OCI-LY7 (cell line): ENCODE data around the gene UQCR10. TPM values are rescaled to one million over a fixed set of nuclear protein-coding genes. Genes with fewer than 3 reads are reported as not detected.

Experiments
- BruUV-seq: library from RNA; stranded (reverse); fragments of 400-500 nt; replicated peaks from 2 replicates; lab custom pipeline; 2021; lab: Mats Ljungman, UMichigan
- CTCF ChIA-PET: fragments of 300-600 bp; sonication (Branson Sonifier 250); formaldehyde crosslinking; loops from one replicate; lab custom pipeline; 2022; ENCODE audit warnings: antibody characterized with exemption; ENCODE audit not compliant: unreplicated experiment; lab: Charles Lee
- POLR2A ChIA-PET: fragments of 300-600 bp; sonication (Branson Sonifier 250); formaldehyde crosslinking; loops from one replicate; lab custom pipeline; 2022; ENCODE audit warnings: antibody characterized with exemption; lab: Charles Lee
- DNase-seq: peaks from one replicate; pipeline ENCODE4 v3.0.0-alpha.2; 2015; ENCODE audit warnings: low spot score
- H2AFZ ChIP-seq: fragments of 200-600 bp; sonication (generic), shearing (Covaris generic); 2 replicates; pipeline ENCODE4 v1.6.1; 2014; ENCODE audit warnings: mild to moderate bottlenecking, antibody characterized with exemption, low read length, moderate library complexity
- H3K27ac ChIP-seq: fragments of 200-600 bp; sonication (generic); 2 replicates; pipeline ENCODE4 v1.5.1; 2014; ENCODE audit warnings: mixed run types, low read depth, mild to moderate bottlenecking, moderate library complexity, low read length, inconsistent platforms; ENCODE audit not compliant: poor library complexity, severe bottlenecking
- H3K36me3 ChIP-seq: fragments of 200-600 bp; sonication (generic); 2 replicates; pipeline ENCODE4 v1.6.1; 2014; ENCODE audit warnings: mild to moderate bottlenecking, antibody characterized with exemption, low read length, moderate library complexity, mixed read lengths; ENCODE audit not compliant: insufficient read depth
- H3K4me1 ChIP-seq: fragments of 200-600 bp; sonication (generic); 2 replicates; pipeline ENCODE4 v1.5.1; 2014; ENCODE audit warnings: mild to moderate bottlenecking, low read length; ENCODE audit not compliant: insufficient read depth, poor library complexity, severe bottlenecking
- H3K4me2 ChIP-seq: fragments of 200-600 bp; sonication (generic); 2 replicates; pipeline ENCODE4 v1.6.1; 2014; ENCODE audit warnings: mild to moderate bottlenecking, low read length
- H3K4me3 ChIP-seq: fragments of 200-600 bp; sonication (generic); 2 replicates; pipeline ENCODE4 v1.5.1; 2014; ENCODE audit warnings: mild to moderate bottlenecking, low read depth, low read length; ENCODE audit not compliant: poor library complexity, severe bottlenecking
- H3K79me2 ChIP-seq: fragments of 200-600 bp; sonication (generic); 2 replicates; pipeline ENCODE4 v1.6.1; 2016; ENCODE audit warnings: low read depth, mild to moderate bottlenecking, low read length, moderate library complexity, mixed read lengths; ENCODE audit not compliant: insufficient read depth
- H3K9me2 ChIP-seq: fragments of 200-600 bp; sonication (generic); 2 replicates; pipeline ENCODE4 v1.6.1; 2016; ENCODE audit warnings: mild to moderate bottlenecking, low read length, mixed read lengths; ENCODE audit not compliant: insufficient read depth
- H3K9me3 ChIP-seq: fragments of 200-600 bp; sonication (generic); 2 replicates; pipeline ENCODE4 v1.6.1; 2014; ENCODE audit warnings: mild to moderate bottlenecking, mixed run types, low read length, mixed read lengths
- H4K20me1 ChIP-seq: fragments of 200-600 bp; sonication (generic); 2 replicates; pipeline ENCODE4 v1.6.1; 2014; ENCODE audit warnings: mild to moderate bottlenecking, antibody characterized with exemption, low read length, moderate library complexity, mixed read lengths; ENCODE audit not compliant: insufficient read depth
- EZH2phosphoT487 ChIP-seq: fragments of 200-600 bp; sonication (generic); IDR thresholded peaks from 2 replicates; pipeline ENCODE4 v1.6.1; 2018; ENCODE audit warnings: low read depth, borderline replicate concordance, mild to moderate bottlenecking, mixed run types, antibody characterized with exemption, low read length, moderate library complexity, mixed read lengths
- intact Hi-C: fragments of 100-400 bp; cut with micrococcal nuclease; formaldehyde crosslinking; loops from one replicate; pipeline ENCODE4 v1.10.0; 2022; ENCODE audit not compliant: unreplicated experiment
- total RNA-seq, 2 experiments: library from RNA; depleted of rRNA in 1 of 2; stranded (reverse); fragments of >200 nt in 1 of 2; shearing (Covaris generic) in 1 of 2; gene quantifications; 2 replicates each; pipeline ENCODE4 v1.2.3, GENCODE V29; 2014 to 2022
- TF ChIP-seq, protein P1 (sequence below): fragments of 200-600 bp; sonication (generic); conservative IDR thresholded peaks from 2 replicates; pipeline ENCODE4 v1.5.1; 2014; ENCODE audit warnings: mild to moderate bottlenecking, antibody characterized with exemption, low read length, moderate library complexity, mixed read lengths

Gene UQCR10
- total RNA-seq, 2 experiments from 2014 or later: 104 to 108 TPM

DNA sequence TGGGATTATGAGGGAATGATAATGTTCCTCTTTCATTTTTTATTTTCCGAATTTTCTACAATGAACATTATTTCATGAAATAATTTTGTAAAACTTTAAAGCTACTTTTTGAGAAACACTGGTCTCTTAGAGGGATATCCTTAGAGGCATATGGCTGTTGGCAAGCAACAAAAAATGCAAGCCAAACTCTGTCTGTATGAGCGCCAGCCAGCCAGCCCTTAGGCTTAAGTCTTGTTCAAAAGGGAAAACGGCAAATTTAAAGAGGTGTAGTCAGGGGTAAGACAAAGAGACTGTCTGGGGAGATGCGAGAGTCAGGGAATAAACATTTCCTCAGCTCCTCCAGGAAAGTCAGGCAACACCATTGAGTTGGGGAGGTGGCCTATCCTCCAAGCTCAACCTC, 48.4 kb downstream of the UQCR10 start:
- H2AFZ ChIP-seq: no peak overlapping the region
- DNase-seq: no peak
- no peak overlapping the region for H3K4me2 ChIP-seq
- no peaks in the 10 kb centered on the region for H3K9me2 ChIP-seq
- CTCF ChIA-PET: no interaction called here
- no peak overlapping the region for H3K4me3 ChIP-seq
- no peak for TF ChIP-seq EZH2phosphoT487
- TF ChIP-seq, protein P1, sequence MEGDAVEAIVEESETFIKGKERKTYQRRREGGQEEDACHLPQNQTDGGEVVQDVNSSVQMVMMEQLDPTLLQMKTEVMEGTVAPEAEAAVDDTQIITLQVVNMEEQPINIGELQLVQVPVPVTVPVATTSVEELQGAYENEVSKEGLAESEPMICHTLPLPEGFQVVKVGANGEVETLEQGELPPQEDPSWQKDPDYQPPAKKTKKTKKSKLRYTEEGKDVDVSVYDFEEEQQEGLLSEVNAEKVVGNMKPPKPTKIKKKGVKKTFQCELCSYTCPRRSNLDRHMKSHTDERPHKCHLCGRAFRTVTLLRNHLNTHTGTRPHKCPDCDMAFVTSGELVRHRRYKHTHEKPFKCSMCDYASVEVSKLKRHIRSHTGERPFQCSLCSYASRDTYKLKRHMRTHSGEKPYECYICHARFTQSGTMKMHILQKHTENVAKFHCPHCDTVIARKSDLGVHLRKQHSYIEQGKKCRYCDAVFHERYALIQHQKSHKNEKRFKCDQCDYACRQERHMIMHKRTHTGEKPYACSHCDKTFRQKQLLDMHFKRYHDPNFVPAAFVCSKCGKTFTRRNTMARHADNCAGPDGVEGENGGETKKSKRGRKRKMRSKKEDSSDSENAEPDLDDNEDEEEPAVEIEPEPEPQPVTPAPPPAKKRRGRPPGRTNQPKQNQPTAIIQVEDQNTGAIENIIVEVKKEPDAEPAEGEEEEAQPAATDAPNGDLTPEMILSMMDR: no peak
- no peaks in the 10 kb centered on the region for H3K9me3 ChIP-seq
- H4K20me1 ChIP-seq: no peaks in the 10 kb centered on the region
- intact Hi-C loops: no loop called here
- POLR2A ChIA-PET: interaction anchor here (0.6 to 0.9 kb wide), 2 partner anchors 11 to 30 kb away, joined by 3 to 5 read pairs; no protein-coding TSS in a partner anchor
- H3K4me1 ChIP-seq: no peaks in the 10 kb centered on the region
- H3K27ac ChIP-seq: no peak overlapping the region
- H3K36me3 ChIP-seq: peaks cover 83% of the 10 kb centered on the region
- BruUV-seq: no TSS peak
- H3K79me2 ChIP-seq: no peaks in the 10 kb centered on the region

DNA sequence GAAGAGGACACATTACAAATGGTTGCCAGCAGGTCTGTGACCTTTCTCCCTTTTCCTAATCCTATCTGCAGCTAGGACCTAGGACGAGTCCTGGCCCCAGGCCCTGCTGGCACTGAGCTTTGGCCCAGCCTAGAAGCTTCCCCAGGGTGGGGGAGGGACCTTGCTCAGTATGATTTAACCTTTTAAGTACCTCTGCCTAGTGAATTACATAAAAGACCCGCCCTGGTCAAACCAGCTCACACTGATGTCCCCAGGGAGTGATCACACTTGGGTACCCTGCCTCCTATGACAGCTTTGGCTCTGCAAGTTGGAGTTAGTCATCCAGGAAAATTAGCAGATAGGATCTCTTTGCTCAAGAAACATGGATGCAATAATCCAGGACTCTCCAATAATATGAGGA, 49.0 kb downstream of the UQCR10 start:
- no peaks in the 10 kb centered on the region for H4K20me1 ChIP-seq
- H3K4me2 ChIP-seq: no peak overlapping the region
- H3K27ac ChIP-seq: no peak overlapping the region
- no peak overlapping the region for H3K4me3 ChIP-seq
- H3K9me2 ChIP-seq: no peaks in the 10 kb centered on the region
- DNase-seq: no peak
- H3K36me3 ChIP-seq: peaks cover 83% of the 10 kb centered on the region
- intact Hi-C loops: no loop called here
- no peaks in the 10 kb centered on the region for H3K9me3 ChIP-seq
- TF ChIP-seq, protein P1: no peak
- no peak for TF ChIP-seq EZH2phosphoT487
- no peaks in the 10 kb centered on the region for H3K4me1 ChIP-seq
- no peak overlapping the region for H2AFZ ChIP-seq
- no peaks in the 10 kb centered on the region for H3K79me2 ChIP-seq
- ChIA-PET CTCF (no interaction called here), POLR2A (interaction anchor here (0.6 kb wide), 1 partner anchor 11 kb away, joined by 5 read pairs; no protein-coding TSS in a partner anchor)
- no TSS peak for BruUV-seq

- ChIA-PET POLR2A (no interaction called here), CTCF (no interaction called here)
- intact Hi-C loops: no loop called here
- Histone ChIP-seq H2AFZ (no peak overlapping the region), H3K9me2 (no peaks in the 10 kb centered on the region), H3K79me2 (no peaks in the 10 kb centered on the region), H3K9me3 (no peaks in the 10 kb centered on the region), H3K36me3 (peaks cover 83% of the 10 kb centered on the region), H3K4me1 (no peaks in the 10 kb centered on the region), H3K4me3 (no peak overlapping the region), H3K4me2 (no peak overlapping the region), H3K27ac (no peak overlapping the region), H4K20me1 (no peaks in the 10 kb centered on the region)
- no peak for DNase-seq
- no peak for TF ChIP-seq EZH2phosphoT487
- TF ChIP-seq, protein P1: no peak
- BruUV-seq: no TSS peak
These were observed 49.4 kb downstream of the UQCR10 start for GRCh38 chr22:29816539-29816938.
